ENCODE results near the gene NONO. TPM values are rescaled to one million over a fixed set of nuclear protein-coding genes. Genes with fewer than 3 reads are reported as not detected.

Gene NONO
- polyA plus RNA-seq, 1 donor from 2014 or later, result 444 TPM

GRCh38 chrX:71291381-71291780 lies 7.9 kb downstream of the NONO start:
- Histone ChIP-seq H4K20me1 (ENCODE audit: insufficient read depth) (no peaks in the 10 kb centered on the region), H3K27me3 (ENCODE audit: insufficient read depth, low read depth, low read length) (no peaks in the 10 kb centered on the region), H3K36me3 (ENCODE audit: insufficient read depth, low read length) (no peaks in the 10 kb centered on the region), H2AFZ (ENCODE audit: low read depth, low read length) (no peak overlapping the region), H3K9me2 (ENCODE audit: insufficient read depth, low read length) (no peaks in the 10 kb centered on the region), H3K79me2 (replicated peaks; ENCODE audit: insufficient read depth, low read length) (peaks cover 23% of the 10 kb centered on the region), H3F3A (ENCODE audit: insufficient read depth, low read length, poor library complexity, severe bottlenecking) (no peaks in the 10 kb centered on the region), H3K9ac (ENCODE audit: low read length) (no peak overlapping the region), H3K27ac (ENCODE audit: low read length) (no peak overlapping the region), H3K9me3 (ENCODE audit: low read length) (no peaks in the 10 kb centered on the region), H3K4me3 (ENCODE audit: low read length) (no peak overlapping the region), H3K4me2 (ENCODE audit: low read length) (no peak overlapping the region)
- TF ChIP-seq EP300 (conservative IDR thresholded peaks at IDR 0.05; ENCODE audit: poor library complexity, severe bottlenecking), result no peak
- TF ChIP-seq REST (IDR thresholded peaks at IDR 0.05; ENCODE audit: borderline replicate concordance), result no peak
- TF ChIP-seq RAD21 (conservative IDR thresholded peaks at IDR 0.05), result no peak
- no peak for TF ChIP-seq SMC3 (conservative IDR thresholded peaks at IDR 0.05; ENCODE audit: poor library complexity)
- no peak for TF ChIP-seq MXI1 (conservative IDR thresholded peaks at IDR 0.05; ENCODE audit: poor library complexity, severe bottlenecking)
- TF ChIP-seq, protein P1, sequence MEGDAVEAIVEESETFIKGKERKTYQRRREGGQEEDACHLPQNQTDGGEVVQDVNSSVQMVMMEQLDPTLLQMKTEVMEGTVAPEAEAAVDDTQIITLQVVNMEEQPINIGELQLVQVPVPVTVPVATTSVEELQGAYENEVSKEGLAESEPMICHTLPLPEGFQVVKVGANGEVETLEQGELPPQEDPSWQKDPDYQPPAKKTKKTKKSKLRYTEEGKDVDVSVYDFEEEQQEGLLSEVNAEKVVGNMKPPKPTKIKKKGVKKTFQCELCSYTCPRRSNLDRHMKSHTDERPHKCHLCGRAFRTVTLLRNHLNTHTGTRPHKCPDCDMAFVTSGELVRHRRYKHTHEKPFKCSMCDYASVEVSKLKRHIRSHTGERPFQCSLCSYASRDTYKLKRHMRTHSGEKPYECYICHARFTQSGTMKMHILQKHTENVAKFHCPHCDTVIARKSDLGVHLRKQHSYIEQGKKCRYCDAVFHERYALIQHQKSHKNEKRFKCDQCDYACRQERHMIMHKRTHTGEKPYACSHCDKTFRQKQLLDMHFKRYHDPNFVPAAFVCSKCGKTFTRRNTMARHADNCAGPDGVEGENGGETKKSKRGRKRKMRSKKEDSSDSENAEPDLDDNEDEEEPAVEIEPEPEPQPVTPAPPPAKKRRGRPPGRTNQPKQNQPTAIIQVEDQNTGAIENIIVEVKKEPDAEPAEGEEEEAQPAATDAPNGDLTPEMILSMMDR (IDR thresholded peaks at IDR 0.05; ENCODE audit: poor library complexity, severe bottlenecking), result no peak
- no peak for TF ChIP-seq POLR2AphosphoS5 (IDR thresholded peaks at IDR 0.05)
- no peak for TF ChIP-seq EZH2 (IDR thresholded peaks at IDR 0.05; ENCODE audit: borderline replicate concordance, insufficient read depth, low read length, poor library complexity, severe bottlenecking)

- H3K27ac ChIP-seq (ENCODE audit: low read length), result no peak overlapping the region
- H3K36me3 ChIP-seq (ENCODE audit: insufficient read depth, low read length), result no peaks in the 10 kb centered on the region
- TF ChIP-seq, protein P1 (IDR thresholded peaks at IDR 0.05; ENCODE audit: poor library complexity, severe bottlenecking), result no peak
- TF ChIP-seq TAF1 (IDR thresholded peaks at IDR 0.05; ENCODE audit: low read depth), result no peak
- no peak for TF ChIP-seq EP300 (conservative IDR thresholded peaks at IDR 0.05; ENCODE audit: poor library complexity, severe bottlenecking)
- no peak for TF ChIP-seq SMC3 (conservative IDR thresholded peaks at IDR 0.05; ENCODE audit: poor library complexity)
- no peak for TF ChIP-seq RAD21 (conservative IDR thresholded peaks at IDR 0.05)
- no peak for TF ChIP-seq POLR2AphosphoS5 (IDR thresholded peaks at IDR 0.05)
Measured at GRCh38 chrX:71292669-71293365, 9.4 kb downstream of the NONO start.

More at GRCh38 chrX:71292669-71293365, 9.4 kb downstream of the NONO start:
- Histone ChIP-seq H3F3A (ENCODE audit: insufficient read depth, low read length, poor library complexity, severe bottlenecking) (no peaks in the 10 kb centered on the region), H2AFZ (ENCODE audit: low read depth, low read length) (no peak overlapping the region), H3K9ac (ENCODE audit: low read length) (no peak overlapping the region), H3K4me3 (ENCODE audit: low read length) (no peak overlapping the region), H3K27me3 (ENCODE audit: insufficient read depth, low read depth, low read length) (no peaks in the 10 kb centered on the region), H3K9me3 (ENCODE audit: low read length) (no peaks in the 10 kb centered on the region), H4K20me1 (ENCODE audit: insufficient read depth) (no peaks in the 10 kb centered on the region), H3K9me2 (ENCODE audit: insufficient read depth, low read length) (no peaks in the 10 kb centered on the region), H3K4me2 (ENCODE audit: low read length) (no peak overlapping the region), H3K79me2 (replicated peaks; ENCODE audit: insufficient read depth, low read length) (peaks cover 16% of the 10 kb centered on the region)

Data from neural cell (in vitro differentiated cells).